HepG2 (cell line): Measurements from ENCODE around the gene ZNF20. TPM values are rescaled to one million over a fixed set of nuclear protein-coding genes. Genes with fewer than 3 reads are reported as not detected.

ENCODE experiments used
- ATF1 ChIP-seq: IDR thresholded peaks from 2 replicates; pipeline ENCODE4 v1.6.1; 2016; ENCODE audit warnings: mild to moderate bottlenecking, control low read depth
- HHEX ChIP-seq: IDR thresholded peaks from 2 replicates; pipeline ENCODE4 v1.6.1; 2016; ENCODE audit warnings: control low read depth
- KDM3A ChIP-seq: IDR thresholded peaks from 2 replicates; pipeline ENCODE4 v1.6.1; 2018; ENCODE audit warnings: low read depth, missing compliant biosample characterization
- MAFK ChIP-seq, 2 experiments: IDR thresholded peaks in 1 of 2; conservative IDR thresholded peaks in 1 of 2; 2 replicates each; pipeline ENCODE4 v1.6.1; 2011; ENCODE audit warnings: improper control_type of control experiment in 2 of 2, low read length in 2 of 2
- MED1 ChIP-seq: sonication (generic); formaldehyde crosslinking; IDR thresholded peaks from 2 replicates; pipeline ENCODE4 v1.4.0; 2020; ENCODE audit warnings: missing genetic modification reagents
- MYPOP ChIP-seq: sonication (generic); formaldehyde crosslinking; IDR thresholded peaks from 2 replicates; pipeline ENCODE4 v1.8.1; 2023; ENCODE audit warnings: mild to moderate bottlenecking, moderate library complexity, missing genetic modification reagents
- RERE ChIP-seq: IDR thresholded peaks from 2 replicates; pipeline ENCODE4 v1.6.1; 2016; ENCODE audit warnings: low read depth, missing genetic modification reagents, missing compliant biosample characterization
- SAP130 ChIP-seq: IDR thresholded peaks from 2 replicates; pipeline ENCODE4 v1.6.1; 2016; ENCODE audit warnings: low read depth
- SMAD9 ChIP-seq: sonication (generic); formaldehyde crosslinking; IDR thresholded peaks from 2 replicates; pipeline ENCODE4 v1.5.1; 2020; ENCODE audit warnings: mild to moderate bottlenecking, missing genetic modification reagents
- ZFP1 ChIP-seq: IDR thresholded peaks from 2 replicates; pipeline ENCODE4 v1.6.1; 2016
- ZFYVE20 ChIP-seq: sonication (generic); formaldehyde crosslinking; IDR thresholded peaks from 2 replicates; pipeline ENCODE4 v1.8.0; 2023; ENCODE audit warnings: low read depth, mild to moderate bottlenecking, moderate library complexity, missing genetic modification reagents, borderline replicate concordance
- ZNF10 ChIP-seq: sonication (generic); formaldehyde crosslinking; IDR thresholded peaks from 2 replicates; pipeline ENCODE4 v1.4.0; 2020; ENCODE audit warnings: mild to moderate bottlenecking, low read depth, missing genetic modification reagents, borderline replicate concordance
- ZNF660 ChIP-seq: sonication (generic); formaldehyde crosslinking; IDR thresholded peaks from 2 replicates; pipeline ENCODE4 v1.5.1; 2020; ENCODE audit warnings: mild to moderate bottlenecking, low read depth, missing genetic modification reagents, borderline replicate concordance
- ZNF841 ChIP-seq: sonication (generic); formaldehyde crosslinking; IDR thresholded peaks from 2 replicates; pipeline ENCODE4 v1.8.1; 2023; ENCODE audit warnings: missing genetic modification reagents, borderline replicate concordance
- polyA plus RNA-seq, 8 experiments: library from polyadenylated mRNA; depleted of rRNA in 3 of 8; stranded (reverse) in 7 of 8; unstranded in 1 of 8; fragments of >200 nt; fragmentation: Illumina TruSeq in 4 of 8; extraction: Trizol in 4 of 8; gene quantifications; 2 replicates each; pipeline versions ENCODE4 v1.2.1 to v1.2.3, GENCODE V29; 2011 to 2016; ENCODE audit warnings: low read depth in 4 of 8, missing spikeins in 1 of 8, mixed read lengths in 1 of 8; ENCODE audit not compliant: insufficient read depth in 1 of 8
- total RNA-seq, 5 experiments: library from RNA; depleted of rRNA; stranded (reverse); fragments of >200 nt; fragmentation: Illumina TruSeq; extraction: Trizol; gene quantifications; 2 replicates each; pipeline ENCODE4 v1.2.3, GENCODE V29; 2016; ENCODE audit warnings: low read depth in 1 of 5
- TF ChIP-seq, protein P1 (sequence below): IDR thresholded peaks from 2 replicates; pipeline ENCODE4 v1.6.1; 2016; ENCODE audit warnings: mild to moderate bottlenecking, missing biosample characterization, missing genetic modification reagents
- TF ChIP-seq, protein P2 (sequence below): sonication (generic); formaldehyde crosslinking; IDR thresholded peaks from 2 replicates; pipeline ENCODE4 v1.9.0; 2021; ENCODE audit warnings: missing genetic modification reagents, borderline replicate concordance
- TF ChIP-seq, protein P3 (sequence below): IDR thresholded peaks from 2 replicates; pipeline ENCODE4 v1.6.1; 2016; ENCODE audit warnings: low read depth

Gene ZNF20
- total and polyA plus RNA-seq, 2 of the 13 experiments (the other 11 are each of a cell fraction or from before 2014, with no cell fraction given) = 1.6 to 8.0 TPM

GRCh38 chr19:12139885-12140544, at the start of gene ZNF20 (continued):
- no peak for TF ChIP-seq RERE (CRISPR knock-in tag)
- TF ChIP-seq ZNF660 (CRISPR knock-in tag) = no peak
- TF ChIP-seq ZNF841 = no peak
- no peak for TF ChIP-seq ZNF10 (CRISPR knock-in tag)
- TF ChIP-seq MAFK (conservative IDR thresholded peaks at IDR 0.05 in 1 of 2, IDR thresholded peaks at IDR 0.05 in 1 of 2; ENCODE audit: low read length in 2 of 2) = no peak
- TF ChIP-seq KDM3A (CRISPR knock-in tag) = no peak
- TF ChIP-seq, protein P1, sequence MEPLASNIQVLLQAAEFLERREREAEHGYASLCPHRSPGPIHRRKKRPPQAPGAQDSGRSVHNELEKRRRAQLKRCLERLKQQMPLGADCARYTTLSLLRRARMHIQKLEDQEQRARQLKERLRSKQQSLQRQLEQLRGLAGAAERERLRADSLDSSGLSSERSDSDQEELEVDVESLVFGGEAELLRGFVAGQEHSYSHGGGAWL (CRISPR knock-in tag) = peak; percentile 67
- TF ChIP-seq, protein P2, sequence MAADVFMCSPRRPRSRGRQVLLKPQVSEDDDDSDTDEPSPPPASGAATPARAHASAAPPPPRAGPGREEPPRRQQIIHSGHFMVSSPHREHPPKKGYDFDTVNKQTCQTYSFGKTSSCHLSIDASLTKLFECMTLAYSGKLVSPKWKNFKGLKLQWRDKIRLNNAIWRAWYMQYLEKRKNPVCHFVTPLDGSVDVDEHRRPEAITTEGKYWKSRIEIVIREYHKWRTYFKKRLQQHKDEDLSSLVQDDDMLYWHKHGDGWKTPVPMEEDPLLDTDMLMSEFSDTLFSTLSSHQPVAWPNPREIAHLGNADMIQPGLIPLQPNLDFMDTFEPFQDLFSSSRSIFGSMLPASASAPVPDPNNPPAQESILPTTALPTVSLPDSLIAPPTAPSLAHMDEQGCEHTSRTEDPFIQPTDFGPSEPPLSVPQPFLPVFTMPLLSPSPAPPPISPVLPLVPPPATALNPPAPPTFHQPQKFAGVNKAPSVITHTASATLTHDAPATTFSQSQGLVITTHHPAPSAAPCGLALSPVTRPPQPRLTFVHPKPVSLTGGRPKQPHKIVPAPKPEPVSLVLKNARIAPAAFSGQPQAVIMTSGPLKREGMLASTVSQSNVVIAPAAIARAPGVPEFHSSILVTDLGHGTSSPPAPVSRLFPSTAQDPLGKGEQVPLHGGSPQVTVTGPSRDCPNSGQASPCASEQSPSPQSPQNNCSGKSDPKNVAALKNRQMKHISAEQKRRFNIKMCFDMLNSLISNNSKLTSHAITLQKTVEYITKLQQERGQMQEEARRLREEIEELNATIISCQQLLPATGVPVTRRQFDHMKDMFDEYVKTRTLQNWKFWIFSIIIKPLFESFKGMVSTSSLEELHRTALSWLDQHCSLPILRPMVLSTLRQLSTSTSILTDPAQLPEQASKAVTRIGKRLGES (CRISPR knock-in tag) = no peak
- no peak; the same call in 1 of the 2 replicates for TF ChIP-seq MED1 (CRISPR knock-in tag)
- no peak for TF ChIP-seq HHEX (CRISPR knock-in tag)
- no peak for TF ChIP-seq SMAD9
- TF ChIP-seq ZFP1 = no peak
- TF ChIP-seq, protein P3, sequence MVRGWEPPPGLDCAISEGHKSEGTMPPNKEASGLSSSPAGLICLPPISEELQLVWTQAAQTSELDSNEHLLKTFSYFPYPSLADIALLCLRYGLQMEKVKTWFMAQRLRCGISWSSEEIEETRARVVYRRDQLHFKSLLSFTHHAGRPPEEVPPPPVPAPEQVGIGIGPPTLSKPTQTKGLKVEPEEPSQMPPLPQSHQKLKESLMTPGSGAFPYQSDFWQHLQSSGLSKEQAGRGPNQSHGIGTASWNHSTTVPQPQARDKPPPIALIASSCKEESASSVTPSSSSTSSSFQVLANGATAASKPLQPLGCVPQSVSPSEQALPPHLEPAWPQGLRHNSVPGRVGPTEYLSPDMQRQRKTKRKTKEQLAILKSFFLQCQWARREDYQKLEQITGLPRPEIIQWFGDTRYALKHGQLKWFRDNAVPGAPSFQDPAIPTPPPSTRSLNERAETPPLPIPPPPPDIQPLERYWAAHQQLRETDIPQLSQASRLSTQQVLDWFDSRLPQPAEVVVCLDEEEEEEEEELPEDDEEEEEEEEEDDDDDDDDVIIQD = peak; percentile 32; the same call in 1 of the 2 replicates
- no peak for TF ChIP-seq MYPOP
- no peak for TF ChIP-seq ATF1 (CRISPR knock-in tag)
- TF ChIP-seq ZFYVE20 (CRISPR knock-in tag) = no peak
- peak; percentile 85 for TF ChIP-seq SAP130
